Stimulated activated CD8-positive, alpha-beta memory T cell treated with anti-CD3 and anti-CD28 coated beads, Interleukin-4, amount 100 ng/mL, for 24 hours (primary cell): Measurements from ENCODE around the gene PEAR1.
A peak's percentile ranks its signal among the peaks of the same experiment; 100 is the strongest.
"Not testable (repeated sequence)": the region's sequence is repeated elsewhere in the genome, so short reads cannot be mapped to it uniquely, and the experiment has no call there.

ENCODE experiments used
- DNase-seq: peaks from one replicate; pipeline ENCODE4 v3.0.0-alpha.2; 2020; ENCODE audit warnings: low read depth

The PEAR1 gene

GRCh38 chr1:156921053-156921529 is 27.6 kb downstream of the PEAR1 start:
- DNase-seq, result no peak

GRCh38 chr1:156922986-156923669 is 29.6 kb downstream of the PEAR1 start:
- no peak for DNase-seq

GRCh38 chr1:156923670-156924477 is 30.4 kb downstream of the PEAR1 start:
- no peak for DNase-seq

GRCh38 chr1:156924478-156925153 is 31.1 kb downstream of the PEAR1 start:
- DNase-seq, result no peak

- DNase-seq, result no peak
These were observed 31.9 kb downstream of the PEAR1 start for GRCh38 chr1:156925154-156926010.

GRCh38 chr1:156926175-156926574 is 32.7 kb downstream of the PEAR1 start:
- peak; percentile 15 for DNase-seq

GRCh38 chr1:156926695-156927094 is 33.2 kb downstream of the PEAR1 start:
- not testable (repeated sequence) for DNase-seq

- DNase-seq, result peak; percentile 54
These were observed 33.9 kb downstream of the PEAR1 start for GRCh38 chr1:156927215-156928042.

GRCh38 chr1:156928043-156928602 is 34.6 kb downstream of the PEAR1 start:
- DNase-seq, result no peak

GRCh38 chr1:156929596-156930238 is 36.2 kb downstream of the PEAR1 start:
- no peak for DNase-seq

GRCh38 chr1:156930483-156930882 is 37.0 kb downstream of the PEAR1 start:
- DNase-seq, result no peak

- DNase-seq, result no peak
These were observed 37.9 kb downstream of the PEAR1 start for GRCh38 chr1:156931211-156931952.

- no peak for DNase-seq
These were observed 38.6 kb downstream of the PEAR1 start for GRCh38 chr1:156931974-156932710.

- no peak for DNase-seq
These were observed 39.6 kb downstream of the PEAR1 start for GRCh38 chr1:156933136-156933535.

GRCh38 chr1:156935505-156936128 is 42.1 kb downstream of the PEAR1 start:
- DNase-seq, result no peak

GRCh38 chr1:156936191-156936590 is 42.7 kb downstream of the PEAR1 start:
- no peak for DNase-seq

GRCh38 chr1:156936721-156937220 is 43.3 kb downstream of the PEAR1 start:
- DNase-seq, result no peak

GRCh38 chr1:156937883-156938282 is 44.4 kb downstream of the PEAR1 start:
- DNase-seq, result no peak
